IPS-11a (cell line): ENCODE measurements around the gene PHOX2A.

Experiments
- H3K4me3 ChIP-seq: one replicate; pipeline ENCODE4 v1.5.1; 2013; ENCODE audit warnings: low read depth, low read length, control low read depth

PHOX2A gene

GRCh38 chr11:72189455-72190250 lies 54.3 kb downstream of the PHOX2A start:
- no peak overlapping the region for H3K4me3 ChIP-seq
